ENCODE data around the gene FAM241B. TPM values are rescaled to one million over a fixed set of nuclear protein-coding genes. Genes with fewer than 3 reads are reported as not detected.

The FAM241B gene
- total and polyA plus RNA-seq, 2 of the 4 experiments (the other 2 are of a cell fraction) = 0.18 to 1.4 TPM

DNA sequence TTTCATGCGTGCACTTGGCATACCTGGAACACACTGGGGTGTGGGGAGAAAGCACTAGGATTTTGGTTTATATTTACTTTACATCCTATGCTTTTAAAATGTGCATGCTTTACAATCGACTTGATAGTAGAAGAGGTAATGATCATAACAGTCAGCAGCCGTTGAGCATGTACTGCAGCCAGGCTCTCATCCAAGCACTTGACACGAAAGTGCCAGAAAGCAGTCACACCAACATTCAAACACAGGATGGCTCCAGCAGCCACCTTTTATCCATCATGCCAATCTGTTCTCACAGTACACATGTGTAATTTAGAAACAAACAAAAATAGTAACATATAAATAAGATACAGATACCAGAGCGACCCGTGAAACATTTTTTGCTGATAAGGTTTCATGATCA lies 1.2 kb upstream of the FAM241B start:
- Histone ChIP-seq H3K23ac (ENCODE audit: low read depth, low read length) (no peak overlapping the region), H4K91ac (ENCODE audit: insufficient read depth, low read depth, low read length) (no peak overlapping the region), H3K14ac (replicated peaks; ENCODE audit: low read depth, low read length) (no peak overlapping the region), H2BK20ac (ENCODE audit: low read depth, low read length) (no peak overlapping the region), H4K20me1 (ENCODE audit: insufficient read depth, low read length) (no peaks in the 10 kb centered on the region), H3K79me1 (ENCODE audit: low read depth in 1 of 2, low read length in 2 of 2) (no peaks in the 10 kb centered on the region), H3K18ac (ENCODE audit: low read depth, low read length) (no peak overlapping the region), H3K27me3 (ENCODE audit: control insufficient read depth, insufficient read depth, low read length) (peaks cover 51% of the 10 kb centered on the region), H3K27ac (ENCODE audit: insufficient read depth, low read length) (no peak overlapping the region), H2AK9ac (replicated peaks; ENCODE audit: low read depth, low read length, poor library complexity) (no peak overlapping the region), H3K4me2 (ENCODE audit: low read depth, low read length) (no peak overlapping the region), H2BK120ac (ENCODE audit: low read depth, low read length) (no peak overlapping the region), H3K36me3 (ENCODE audit: control insufficient read depth, insufficient read depth, low read length) (no peaks in the 10 kb centered on the region), H2AK5ac (ENCODE audit: low read depth, low read length) (no peak overlapping the region), H4K5ac (ENCODE audit: low read depth, low read length) (no peak overlapping the region), H3K4ac (ENCODE audit: low read depth, low read length) (no peak overlapping the region), H3K9me3 (ENCODE audit: control insufficient read depth, insufficient read depth, low read length) (peaks cover 2% of the 10 kb centered on the region; the same call in 1 of the 2 replicates), H4K8ac (ENCODE audit: low read depth in 2 of 2, low read length in 2 of 2) (no peak overlapping the region), H2BK15ac (ENCODE audit: low read depth, low read length) (no peak overlapping the region), H3K9ac (ENCODE audit: low read depth, low read length) (no peak overlapping the region), H2AFZ (replicated peaks; ENCODE audit: low read length, poor library complexity) (no peak overlapping the region), H3K4me3 (ENCODE audit: insufficient read depth, low read depth, low read length) (no peak overlapping the region), H3K56ac (ENCODE audit: extremely low read depth, insufficient read depth, low read length) (no peak overlapping the region), H2BK5ac (ENCODE audit: low read depth, low read length, poor library complexity, severe bottlenecking) (no peak overlapping the region), H3K4me1 (ENCODE audit: control insufficient read depth, insufficient read depth, low read length) (no peaks in the 10 kb centered on the region), H3K9me1 (ENCODE audit: insufficient read depth, low read length) (no peaks in the 10 kb centered on the region)
- DNase-seq (no peak), ATAC-seq (ENCODE audit: low read depth) (no peak)
- in situ Hi-C loops (cut with MboI; ENCODE audit: low sequenced_read_pairs) = loop anchor here (5.0 kb wide), 1 partner anchor 72 kb away; no protein-coding TSS in a partner anchor
- TF ChIP-seq CHD1 (IDR thresholded peaks at IDR 0.05; ENCODE audit: low read depth, low read length) (no peak), NFE2L2 (IDR thresholded peaks at IDR 0.05; ENCODE audit: low read depth, low read length) (no peak), USF2 (IDR thresholded peaks at IDR 0.05; ENCODE audit: low read depth, low read length) (no peak), POLR2A (IDR thresholded peaks at IDR 0.05; ENCODE audit: low read depth, low read length) (no peak), RCOR1 (IDR thresholded peaks at IDR 0.05; ENCODE audit: insufficient replicate concordance, low read length) (no peak), RAD21 (IDR thresholded peaks at IDR 0.05; ENCODE audit: low read length) (no peak), MAFK (IDR thresholded peaks at IDR 0.05; ENCODE audit: low read depth, low read length) (no peak), RFX5 (IDR thresholded peaks at IDR 0.05; ENCODE audit: low read depth, low read length) (no peak), CEBPB (IDR thresholded peaks at IDR 0.05; ENCODE audit: low read depth, low read length) (no peak), ELK1 (IDR thresholded peaks at IDR 0.05; ENCODE audit: borderline replicate concordance, low read depth, low read length) (no peak), SMC3 (IDR thresholded peaks at IDR 0.05; ENCODE audit: low read depth, low read length) (no peak), BHLHE40 (IDR thresholded peaks at IDR 0.05; ENCODE audit: low read depth, low read length) (no peak), MAZ (IDR thresholded peaks at IDR 0.05; ENCODE audit: borderline replicate concordance, low read depth, low read length) (no peak)
- intact Hi-C loops (cut with micrococcal nuclease) = no loop called here
- no TSS peak for BruUV-seq (replicated peaks)
- POLR2A ChIA-PET (ENCODE audit: unreplicated experiment) = interaction anchor here (0.6 kb wide), 1 partner anchor 43 kb away, joined by 3 read pairs; no protein-coding TSS in a partner anchor
- WGBS, 2 experiments (ENCODE audit: extremely low coverage in 2 of 2, insufficient read length in 1 of 2) = no CpG with 5 or more reads among the region's 6 CpGs
- CTCF ChIA-PET = no interaction called here
- dilution Hi-C loops (cut with HindIII; ENCODE audit: low sequenced_read_pairs, unreplicated experiment) = no loop called here

Data from IMR-90 (cell line).